GM23248 (cell line): ENCODE measurements around the gene PISD.

Experiments
- EZH2 ChIP-seq: fragments of 200-600 bp; sonication (generic); IDR thresholded peaks from 2 replicates; pipeline ENCODE4 v1.6.1; 2018; ENCODE audit warnings: antibody characterized with exemption, mild to moderate bottlenecking; ENCODE audit not compliant: insufficient read depth, poor library complexity, severe bottlenecking
- EZH2phosphoT487 ChIP-seq: fragments of 200-600 bp; sonication (generic); IDR thresholded peaks from 2 replicates; pipeline ENCODE4 v1.6.1; 2018; ENCODE audit warnings: antibody characterized with exemption, moderate library complexity, mild to moderate bottlenecking, low read depth; ENCODE audit not compliant: insufficient read depth

GRCh38 chr22:31625257-31625640 is 36.8 kb downstream of the PISD start:
- TF ChIP-seq EZH2 (no peak), EZH2phosphoT487 (no peak)
